Left renal cortex interstitium (tissue), 4 donors: ENCODE data around the gene SYNM. TPM values are rescaled to one million over a fixed set of nuclear protein-coding genes. Genes with fewer than 3 reads are reported as not detected.
"Not testable (repeated sequence)": the region's sequence is repeated elsewhere in the genome, so short reads cannot be mapped to it uniquely, and the experiment has no call there.

Experiments
- DNase-seq, 4 donors: peaks; one replicate each; pipeline ENCODE4 v3.0.0-alpha.2; 2013; ENCODE audit warnings: low read depth in 4 of 4, low spot score in 2 of 4, missing footprints in 1 of 4
- polyA plus RNA-seq, 4 donors: library from polyadenylated mRNA; unstranded; fragments of 120-200 nt; gene quantifications; one replicate each; pipeline ENCODE4 v1.2.1, GENCODE V29; 2013; ENCODE audit not compliant: insufficient read length in 4 of 4

Gene SYNM
- polyA plus RNA-seq, 4 donors, result 1.6 to 2.0 (median 1.7) TPM

- DNase-seq, result peak in 1 of 4 donors; percentile 24
Observed at GRCh38 chr15:99102332-99103235, 2.3 kb upstream of the SYNM start.

GRCh38 chr15:99103279-99103678 is 1.6 kb upstream of the SYNM start:
- no peak for DNase-seq

GRCh38 chr15:99105514-99106341 is 848 bp downstream of the SYNM start:
- DNase-seq, result peak in 1 of 4 donors; percentile 51

GRCh38 chr15:99106417-99107220 is 1.7 kb downstream of the SYNM start:
- DNase-seq, result no peak

GRCh38 chr15:99108993-99109392 is 4.1 kb downstream of the SYNM start:
- no peak for DNase-seq

- no peak for DNase-seq
Observed at GRCh38 chr15:99109555-99110021, 4.7 kb downstream of the SYNM start.

GRCh38 chr15:99110093-99110492 is 5.2 kb downstream of the SYNM start:
- DNase-seq, result no peak

- DNase-seq, result no peak
Observed at GRCh38 chr15:99110581-99111320, 5.9 kb downstream of the SYNM start.

GRCh38 chr15:99111641-99112040 is 6.8 kb downstream of the SYNM start:
- DNase-seq, result not testable (repeated sequence)

- no peak for DNase-seq
Observed at GRCh38 chr15:99113547-99114271, 8.8 kb downstream of the SYNM start.

GRCh38 chr15:99114511-99115299 is 9.8 kb downstream of the SYNM start:
- no peak for DNase-seq

GRCh38 chr15:99115300-99116215 is 10.7 kb downstream of the SYNM start:
- no peak for DNase-seq

GRCh38 chr15:99117111-99117510 is 12.2 kb downstream of the SYNM start:
- no peak for DNase-seq

GRCh38 chr15:99117563-99118257 is 12.8 kb downstream of the SYNM start:
- no peak for DNase-seq

GRCh38 chr15:99118258-99118632 is 13.4 kb downstream of the SYNM start:
- no peak for DNase-seq

GRCh38 chr15:99118801-99119546 is 14.1 kb downstream of the SYNM start:
- no peak for DNase-seq
